Neural cell (in vitro differentiated cells): ENCODE measurements around the gene MARVELD1. TPM values are rescaled to one million over a fixed set of nuclear protein-coding genes. Genes with fewer than 3 reads are reported as not detected.

Experiments used
- H2AFZ ChIP-seq: fragments of 200-600, 300-800 bp; sonication (generic), shearing (Covaris generic); 2 replicates; pipeline ENCODE4 v1.6.0; 2014; ENCODE audit warnings: low read depth, mild to moderate bottlenecking, antibody characterized with exemption, low read length, moderate library complexity
- H3F3A ChIP-seq: fragments of 200-600 bp; shearing (Covaris generic); 2 replicates; pipeline ENCODE4 v1.6.1; 2016; ENCODE audit warnings: mild to moderate bottlenecking, moderate library complexity, mixed read lengths, antibody characterized with exemption, low read length; ENCODE audit not compliant: insufficient read depth, poor library complexity, severe bottlenecking
- H3K27ac ChIP-seq: fragments of 200-600, 300-800 bp; sonication (generic), shearing (Covaris generic); 2 replicates; pipeline ENCODE4 v1.5.1; 2014; ENCODE audit warnings: mild to moderate bottlenecking, low read length, moderate library complexity
- H3K27me3 ChIP-seq: fragments of 300-800, 200-600 bp; sonication (generic), shearing (Covaris generic); 2 replicates; pipeline ENCODE4 v1.6.0; 2014; ENCODE audit warnings: mild to moderate bottlenecking, low read depth, low read length, moderate library complexity; ENCODE audit not compliant: insufficient read depth
- H3K36me3 ChIP-seq: fragments of 300-800, 200-600 bp; sonication (generic), shearing (Covaris generic); 2 replicates; pipeline ENCODE4 v1.5.1; 2014; ENCODE audit warnings: mild to moderate bottlenecking, antibody characterized with exemption, low read length, moderate library complexity; ENCODE audit not compliant: insufficient read depth
- H3K4me2 ChIP-seq: fragments of 300-800, 200-600 bp; sonication (generic), shearing (Covaris generic); 2 replicates; pipeline ENCODE4 v1.6.0; 2014; ENCODE audit warnings: mild to moderate bottlenecking, low read length
- H3K4me3 ChIP-seq: fragments of 300-800, 200-600 bp; sonication (generic), shearing (Covaris generic); 2 replicates; pipeline ENCODE4 v1.5.1; 2014; ENCODE audit warnings: mild to moderate bottlenecking, low read length, moderate library complexity
- H3K79me2 ChIP-seq: fragments of 200-600 bp; shearing (Covaris generic); replicated peaks from 2 replicates; pipeline ENCODE4 v1.6.0; 2014; ENCODE audit warnings: mild to moderate bottlenecking, low read length, moderate library complexity; ENCODE audit not compliant: insufficient read depth
- H3K9ac ChIP-seq: fragments of 300-800, 200-600 bp; sonication (generic), shearing (Covaris generic); 2 replicates; pipeline ENCODE4 v1.6.1; 2016; ENCODE audit warnings: mild to moderate bottlenecking, low read length, mixed read lengths
- H3K9me2 ChIP-seq: fragments of 200-600 bp; shearing (Covaris generic); 2 replicates; pipeline ENCODE4 v1.6.1; 2016; ENCODE audit warnings: mild to moderate bottlenecking, low read length, mixed read lengths; ENCODE audit not compliant: insufficient read depth
- H3K9me3 ChIP-seq: fragments of 200-600, 300-800 bp; sonication (generic), shearing (Covaris generic); 2 replicates; pipeline ENCODE4 v1.6.1; 2016; ENCODE audit warnings: mild to moderate bottlenecking, mixed run types, low read length, moderate library complexity, mixed read lengths
- H4K20me1 ChIP-seq: fragments of 200-600 bp; shearing (Covaris generic); 2 replicates; pipeline ENCODE4 v1.6.1; 2016; ENCODE audit warnings: mild to moderate bottlenecking, mixed run types; ENCODE audit not compliant: insufficient read depth
- CTCF ChIP-seq: fragments of 450-650 bp; IDR thresholded peaks from 2 replicates; pipeline ENCODE4 v1.5.1; 2014; ENCODE audit warnings: antibody characterized with exemption, mild to moderate bottlenecking, moderate library complexity; ENCODE audit not compliant: poor library complexity, severe bottlenecking
- EP300 ChIP-seq: fragments of 450-650 bp; conservative IDR thresholded peaks from 2 replicates; pipeline ENCODE4 v1.6.1; 2014; ENCODE audit warnings: antibody characterized with exemption, mild to moderate bottlenecking, moderate library complexity; ENCODE audit not compliant: poor library complexity, severe bottlenecking
- EZH2 ChIP-seq: fragments of 200-600, 300-800 bp; shearing (Covaris generic), sonication (generic); IDR thresholded peaks from 2 replicates; pipeline ENCODE4 v1.6.1; 2014; ENCODE audit warnings: antibody characterized with exemption, low read length, borderline replicate concordance, mild to moderate bottlenecking; ENCODE audit not compliant: insufficient read depth, poor library complexity, severe bottlenecking
- MXI1 ChIP-seq: fragments of 450-650 bp; conservative IDR thresholded peaks from 2 replicates; pipeline ENCODE4 v1.6.1; 2014; ENCODE audit warnings: antibody characterized with exemption, mild to moderate bottlenecking; ENCODE audit not compliant: poor library complexity, severe bottlenecking
- POLR2AphosphoS5 ChIP-seq: IDR thresholded peaks from 2 replicates; pipeline ENCODE4 v1.6.1; 2012
- RAD21 ChIP-seq: fragments of 450-650 bp; conservative IDR thresholded peaks from 2 replicates; pipeline ENCODE4 v1.6.1; 2014; ENCODE audit warnings: antibody characterized with exemption, mild to moderate bottlenecking, moderate library complexity
- SMC3 ChIP-seq: fragments of 450-650 bp; conservative IDR thresholded peaks from 2 replicates; pipeline ENCODE4 v1.6.1; 2014; ENCODE audit warnings: antibody characterized with exemption, mild to moderate bottlenecking, moderate library complexity; ENCODE audit not compliant: poor library complexity
- TAF1 ChIP-seq: IDR thresholded peaks from 2 replicates; pipeline ENCODE4 v1.6.1; 2012; ENCODE audit warnings: low read depth
- polyA plus RNA-seq: library from polyadenylated mRNA; depleted of rRNA; stranded (reverse); fragments of >200 nt; gene quantifications from 2 replicates; pipeline ENCODE4 v1.2.3, GENCODE V29; 2014
- TF ChIP-seq, protein P1 (sequence below): IDR thresholded peaks from 2 replicates; pipeline ENCODE4 v1.6.1; 2012; ENCODE audit warnings: borderline replicate concordance

The MARVELD1 gene
- polyA plus RNA-seq, 1 donor from 2014 or later, result 2.3 TPM

DNA sequence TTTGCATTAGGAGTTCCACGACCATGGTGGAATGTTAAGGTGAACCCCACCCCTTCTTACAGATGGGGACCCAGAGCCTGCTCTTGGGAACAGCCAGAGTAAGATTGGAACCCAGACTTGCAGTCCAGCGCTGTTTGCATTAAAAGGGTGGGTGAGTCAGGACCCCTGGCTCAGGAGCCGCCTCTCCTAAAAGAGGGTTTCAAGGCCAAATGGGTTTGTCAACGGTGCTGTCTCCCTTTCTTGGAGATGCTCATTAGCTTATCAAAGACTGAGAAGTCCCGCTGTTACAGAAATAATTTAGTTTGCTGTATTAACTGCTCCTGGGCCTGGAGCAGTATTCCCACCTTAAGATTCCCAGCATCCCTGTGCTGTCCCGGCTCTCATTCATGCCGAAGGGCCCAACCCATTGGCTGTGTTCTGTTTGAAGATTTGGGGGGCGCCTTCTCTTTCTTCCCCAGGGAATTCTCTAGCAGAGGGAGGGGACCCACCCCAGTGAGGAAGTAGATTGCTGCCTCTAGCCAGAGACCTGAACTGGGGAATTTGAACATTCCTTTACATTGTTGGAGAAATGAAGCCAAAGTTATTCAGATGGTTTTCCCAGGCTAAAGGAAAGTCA, 1.8 kb downstream of the MARVELD1 start:
- peaks cover 16% of the 10 kb centered on the region for H3K27me3 ChIP-seq
- no peaks in the 10 kb centered on the region for H3K36me3 ChIP-seq
- H3K4me2 ChIP-seq, result no peak overlapping the region
- H3K27ac ChIP-seq, result no peak overlapping the region
- H3K9me3 ChIP-seq, result no peaks in the 10 kb centered on the region
- no peaks in the 10 kb centered on the region for H3F3A ChIP-seq
- no peak overlapping the region for H3K4me3 ChIP-seq
- no peak for TF ChIP-seq POLR2AphosphoS5
- TF ChIP-seq, protein P1, sequence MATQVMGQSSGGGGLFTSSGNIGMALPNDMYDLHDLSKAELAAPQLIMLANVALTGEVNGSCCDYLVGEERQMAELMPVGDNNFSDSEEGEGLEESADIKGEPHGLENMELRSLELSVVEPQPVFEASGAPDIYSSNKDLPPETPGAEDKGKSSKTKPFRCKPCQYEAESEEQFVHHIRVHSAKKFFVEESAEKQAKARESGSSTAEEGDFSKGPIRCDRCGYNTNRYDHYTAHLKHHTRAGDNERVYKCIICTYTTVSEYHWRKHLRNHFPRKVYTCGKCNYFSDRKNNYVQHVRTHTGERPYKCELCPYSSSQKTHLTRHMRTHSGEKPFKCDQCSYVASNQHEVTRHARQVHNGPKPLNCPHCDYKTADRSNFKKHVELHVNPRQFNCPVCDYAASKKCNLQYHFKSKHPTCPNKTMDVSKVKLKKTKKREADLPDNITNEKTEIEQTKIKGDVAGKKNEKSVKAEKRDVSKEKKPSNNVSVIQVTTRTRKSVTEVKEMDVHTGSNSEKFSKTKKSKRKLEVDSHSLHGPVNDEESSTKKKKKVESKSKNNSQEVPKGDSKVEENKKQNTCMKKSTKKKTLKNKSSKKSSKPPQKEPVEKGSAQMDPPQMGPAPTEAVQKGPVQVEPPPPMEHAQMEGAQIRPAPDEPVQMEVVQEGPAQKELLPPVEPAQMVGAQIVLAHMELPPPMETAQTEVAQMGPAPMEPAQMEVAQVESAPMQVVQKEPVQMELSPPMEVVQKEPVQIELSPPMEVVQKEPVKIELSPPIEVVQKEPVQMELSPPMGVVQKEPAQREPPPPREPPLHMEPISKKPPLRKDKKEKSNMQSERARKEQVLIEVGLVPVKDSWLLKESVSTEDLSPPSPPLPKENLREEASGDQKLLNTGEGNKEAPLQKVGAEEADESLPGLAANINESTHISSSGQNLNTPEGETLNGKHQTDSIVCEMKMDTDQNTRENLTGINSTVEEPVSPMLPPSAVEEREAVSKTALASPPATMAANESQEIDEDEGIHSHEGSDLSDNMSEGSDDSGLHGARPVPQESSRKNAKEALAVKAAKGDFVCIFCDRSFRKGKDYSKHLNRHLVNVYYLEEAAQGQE, result no peak
- TF ChIP-seq TAF1, result no peak
- H3K79me2 ChIP-seq, result no peaks in the 10 kb centered on the region
- no peak overlapping the region for H2AFZ ChIP-seq
- H3K9ac ChIP-seq, result no peak overlapping the region
- H3K9me2 ChIP-seq, result no peaks in the 10 kb centered on the region
- no peaks in the 10 kb centered on the region for H4K20me1 ChIP-seq

DNA sequence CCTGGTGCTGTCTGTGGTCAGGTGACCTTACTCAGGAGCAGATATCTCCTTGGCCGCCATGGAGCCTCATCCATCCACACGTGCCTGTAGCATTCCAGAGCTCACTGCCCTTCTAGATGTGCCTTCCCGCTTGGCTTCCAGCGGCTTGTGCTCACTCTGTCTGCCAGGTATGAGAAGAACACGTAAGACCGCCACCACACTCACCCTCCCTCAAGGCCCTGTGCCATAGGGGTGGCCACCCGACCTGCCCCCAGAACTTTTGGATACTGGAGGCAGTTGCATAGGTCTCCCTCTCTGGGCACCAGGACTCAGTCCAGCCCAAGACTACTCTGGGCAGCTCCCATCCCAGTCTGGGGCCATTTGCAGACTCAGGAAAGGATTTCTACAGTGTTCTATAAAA, 4.1 kb downstream of the MARVELD1 start:
- Histone ChIP-seq H3F3A (no peaks in the 10 kb centered on the region), H3K27me3 (peaks cover 16% of the 10 kb centered on the region), H3K9me2 (no peaks in the 10 kb centered on the region), H3K27ac (no peak overlapping the region), H2AFZ (no peak overlapping the region), H3K79me2 (no peaks in the 10 kb centered on the region), H3K9me3 (no peaks in the 10 kb centered on the region), H4K20me1 (no peaks in the 10 kb centered on the region), H3K4me3 (no peak overlapping the region), H3K36me3 (no peaks in the 10 kb centered on the region), H3K9ac (no peak overlapping the region), H3K4me2 (no peak overlapping the region)
- TF ChIP-seq TAF1, result no peak
- TF ChIP-seq, protein P1, result no peak
- no peak for TF ChIP-seq MXI1
- TF ChIP-seq POLR2AphosphoS5, result no peak
- no peak for TF ChIP-seq CTCF
- no peak for TF ChIP-seq SMC3
- no peak for TF ChIP-seq EZH2
- no peak for TF ChIP-seq RAD21
- no peak for TF ChIP-seq EP300
